ENCODE results near the gene TSC22D4.

GRCh38 chr7:100486111-100486636, 7.2 kb upstream of the TSC22D4 start:
- TF ChIP-seq CTCF (IDR thresholded peaks at IDR 0.05) (no peak), POLR2A (IDR thresholded peaks at IDR 0.05) (no peak)
